AG10803 (cell line): ENCODE measurements around the gene ZBED6.
A peak's percentile ranks its signal among the peaks of the same experiment; 100 is the strongest.

Experiments used
- DNase-seq: peaks from one replicate; pipeline ENCODE4 v3.0.0; 2010; ENCODE audit warnings: low read depth
- H3K4me3 ChIP-seq: 2 replicates; pipeline ENCODE4 v1.5.1; 2011; ENCODE audit warnings: mild to moderate bottlenecking, low read length, control low read depth
- CTCF ChIP-seq: conservative IDR thresholded peaks from 2 replicates; pipeline ENCODE4 v1.5.1; 2011; ENCODE audit warnings: mild to moderate bottlenecking, low read length, control low read depth, inconsistent platforms

ZBED6 gene

GRCh38 chr1:203771901-203772301 is 23.5 kb upstream of the ZBED6 start:
- DNase-seq = peak; percentile 20
- no peak overlapping the region for H3K4me3 ChIP-seq
- TF ChIP-seq CTCF = no peak

GRCh38 chr1:203772836-203773235 is 22.6 kb upstream of the ZBED6 start:
- no peak overlapping the region for H3K4me3 ChIP-seq
- TF ChIP-seq CTCF = no peak
- no peak for DNase-seq

GRCh38 chr1:203776636-203777035 is 18.8 kb upstream of the ZBED6 start:
- no peak for DNase-seq
- H3K4me3 ChIP-seq = no peak overlapping the region
- peak; percentile 30 for TF ChIP-seq CTCF

GRCh38 chr1:203777596-203777995 is 17.8 kb upstream of the ZBED6 start:
- H3K4me3 ChIP-seq = no peak overlapping the region
- no peak for DNase-seq
- TF ChIP-seq CTCF = no peak

- DNase-seq = no peak
- H3K4me3 ChIP-seq = no peak overlapping the region
- TF ChIP-seq CTCF = no peak
These were observed 17.3 kb upstream of the ZBED6 start for GRCh38 chr1:203778146-203778545.

GRCh38 chr1:203778789-203779188 is 16.6 kb upstream of the ZBED6 start:
- no peak overlapping the region for H3K4me3 ChIP-seq
- DNase-seq = no peak
- no peak for TF ChIP-seq CTCF

- no peak for TF ChIP-seq CTCF
- H3K4me3 ChIP-seq = no peak overlapping the region
- no peak for DNase-seq
These were observed 13.5 kb upstream of the ZBED6 start for GRCh38 chr1:203781962-203782361.
